ENCODE data around the gene ELF1.
"Not testable (repeated sequence)": the region's sequence is repeated elsewhere in the genome, so short reads cannot be mapped to it uniquely, and the experiment has no call there.

GRCh38 chr13:40884175-40884574 lies 134.9 kb downstream of the ELF1 start:
- not testable (repeated sequence) for TF ChIP-seq EZH2phosphoT487 (IDR thresholded peaks at IDR 0.05; ENCODE audit: low read depth, severe bottlenecking, unreplicated experiment); CTCF (IDR thresholded peaks at IDR 0.05; ENCODE audit: poor library complexity); EZH2 (IDR thresholded peaks at IDR 0.05; ENCODE audit: borderline replicate concordance)
